Measurements from ENCODE around the gene PPP1R10. TPM values are rescaled to one million over a fixed set of nuclear protein-coding genes. Genes with fewer than 3 reads are reported as not detected.
A peak's percentile ranks its signal among the peaks of the same experiment; 100 is the strongest.

PPP1R10 gene
- total and polyA plus RNA-seq, 2 of the 13 experiments (the other 11 are each of a cell fraction or from before 2014, with no cell fraction given), result 26.3 to 38.4 TPM

GRCh38 chr6:30614044-30614842 lies 2.8 kb downstream of the PPP1R10 start (continued):
- TF ChIP-seq MZF1 (CRISPR knock-in tag; IDR thresholded peaks at IDR 0.05; ENCODE audit: borderline replicate concordance), result no peak
- TF ChIP-seq GATA4 (IDR thresholded peaks at IDR 0.05; ENCODE audit: borderline replicate concordance, low read depth), result no peak
- no peak for TF ChIP-seq REL (CRISPR knock-in tag; conservative IDR thresholded peaks at IDR 0.05)
- TF ChIP-seq DMTF1 (CRISPR knock-in tag; IDR thresholded peaks at IDR 0.05), result no peak
- TF ChIP-seq PAF1 (CRISPR knock-in tag; IDR thresholded peaks at IDR 0.05), result peak; percentile 94
- no peak for TF ChIP-seq ZXDC (CRISPR knock-in tag; IDR thresholded peaks at IDR 0.05)
- no peak for TF ChIP-seq ZNF253 (CRISPR knock-in tag; IDR thresholded peaks at IDR 0.05; ENCODE audit: borderline replicate concordance)
- no peak for TF ChIP-seq MEIS1 (CRISPR knock-in tag; IDR thresholded peaks at IDR 0.05; ENCODE audit: borderline replicate concordance)
- TF ChIP-seq ARNT2 (CRISPR knock-in tag; IDR thresholded peaks at IDR 0.05; ENCODE audit: low read depth), result 0 out of 2 replicates have a peak, but pooled peaks have one; percentile 60
- no peak for TF ChIP-seq TFDP2 (CRISPR knock-in tag; IDR thresholded peaks at IDR 0.05)
- no peak for TF ChIP-seq ZNF207 (IDR thresholded peaks at IDR 0.05; ENCODE audit: borderline replicate concordance)
- no peak for TF ChIP-seq ZNF660 (CRISPR knock-in tag; IDR thresholded peaks at IDR 0.05; ENCODE audit: borderline replicate concordance, low read depth)
- TF ChIP-seq ZSCAN30 (CRISPR knock-in tag; IDR thresholded peaks at IDR 0.05), result peak; percentile 25; the same call in 1 of the 2 replicates
- TF ChIP-seq TP53 (CRISPR knock-in tag; conservative IDR thresholded peaks at IDR 0.05), result no peak
- no peak for TF ChIP-seq HDAC6 (IDR thresholded peaks at IDR 0.05; ENCODE audit: low read depth, low read length)
- TF ChIP-seq KAT8 (CRISPR knock-in tag; IDR thresholded peaks at IDR 0.05), result no peak
- no peak; the same call in 1 of the 2 replicates for TF ChIP-seq ZBTB10 (CRISPR knock-in tag; IDR thresholded peaks at IDR 0.05; ENCODE audit: borderline replicate concordance)
- TF ChIP-seq ZNF672 (CRISPR knock-in tag; IDR thresholded peaks at IDR 0.05), result no peak
- no peak for TF ChIP-seq NFE2L1 (CRISPR knock-in tag; IDR thresholded peaks at IDR 0.05; ENCODE audit: borderline replicate concordance)
- no peak for TF ChIP-seq SIN3B (IDR thresholded peaks at IDR 0.05; ENCODE audit: low read length)
